IPS-NIHi7 (cell line): ENCODE results near the gene CEP70.
"Not testable (repeated sequence)": the region's sequence is repeated elsewhere in the genome, so short reads cannot be mapped to it uniquely, and the experiment has no call there.

Source experiments
- DNase-seq: peaks from one replicate; pipeline ENCODE4 v3.0.0; 2012; ENCODE audit warnings: mixed read lengths; ENCODE audit errors: extremely low spot score

CEP70 gene

DNA sequence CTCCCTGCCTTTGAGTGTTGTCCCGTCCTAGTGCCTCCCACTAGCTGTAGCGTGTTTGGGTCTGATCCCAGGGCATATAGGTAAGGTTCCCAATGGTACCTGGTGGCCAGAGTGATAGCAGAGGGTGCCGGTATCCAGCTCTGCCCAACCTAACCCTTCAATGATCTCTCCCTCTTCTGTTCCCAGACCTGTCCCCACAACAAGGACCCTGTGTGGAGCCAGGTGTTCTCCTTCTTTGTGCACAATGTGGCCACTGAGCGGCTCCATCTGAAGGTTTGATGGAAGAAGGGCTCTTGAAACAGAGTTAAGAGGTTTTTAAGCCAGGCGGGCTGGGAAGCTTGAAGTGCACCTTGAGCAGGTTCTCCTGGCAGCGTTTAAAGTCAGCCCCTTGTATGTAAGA, 124.2 kb downstream of the CEP70 start:
- no peak for DNase-seq

GRCh38 chr3:138468886-138469285, 125.2 kb downstream of the CEP70 start:
- DNase-seq: no peak

DNA sequence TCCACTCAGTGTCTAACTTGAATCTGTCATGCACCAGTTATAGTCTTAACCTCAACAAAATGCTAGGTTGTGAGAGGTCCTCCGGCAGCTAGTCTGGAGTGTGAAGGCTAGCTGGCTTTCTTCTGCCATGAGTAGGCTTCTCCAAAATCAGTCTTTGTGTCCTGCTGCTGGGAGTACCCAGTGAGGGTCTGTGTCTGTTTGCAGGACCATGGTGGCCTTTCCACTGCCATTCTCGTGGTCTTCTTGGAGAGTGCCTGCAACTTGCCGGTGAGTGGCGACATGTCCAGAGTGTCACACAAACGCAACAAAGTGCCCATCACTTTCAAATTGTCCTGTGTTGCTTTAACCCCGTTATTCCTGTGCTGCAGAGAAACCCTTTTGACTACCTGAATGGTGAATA, 125.6 kb downstream of the CEP70 start:
- DNase-seq: no peak

- DNase-seq: no peak
Observed at GRCh38 chr3:138467931-138468330, 126.1 kb downstream of the CEP70 start.

DNA sequence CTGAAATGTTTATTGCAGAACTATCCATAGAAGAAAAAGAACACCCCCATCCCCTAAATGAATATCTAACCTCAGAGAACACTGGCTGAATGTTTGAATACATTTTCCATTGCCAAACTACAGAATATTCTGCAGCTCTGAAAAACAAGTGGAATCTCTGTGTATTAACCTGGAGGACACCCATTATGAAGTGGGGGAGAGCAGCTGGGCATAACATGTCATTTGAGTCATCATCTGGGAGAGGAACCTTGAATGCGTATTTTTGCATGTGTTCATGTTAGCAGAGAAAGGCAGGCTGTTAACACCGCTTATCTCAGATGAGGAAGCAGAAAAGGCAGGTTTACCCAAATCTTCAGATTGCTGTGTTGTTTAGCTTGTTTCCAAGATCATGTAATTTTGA, 128.1 kb downstream of the CEP70 start:
- no peak for DNase-seq

- no peak for DNase-seq
Observed at GRCh38 chr3:138465451-138465850, 128.6 kb downstream of the CEP70 start.

- DNase-seq: no peak
Observed at GRCh38 chr3:138464491-138464860, 129.6 kb downstream of the CEP70 start.

- no peak for DNase-seq
Observed at GRCh38 chr3:138463724-138464490, 130.2 kb downstream of the CEP70 start.

- no peak for DNase-seq
Observed at GRCh38 chr3:138461896-138462295, 132.2 kb downstream of the CEP70 start.

DNA sequence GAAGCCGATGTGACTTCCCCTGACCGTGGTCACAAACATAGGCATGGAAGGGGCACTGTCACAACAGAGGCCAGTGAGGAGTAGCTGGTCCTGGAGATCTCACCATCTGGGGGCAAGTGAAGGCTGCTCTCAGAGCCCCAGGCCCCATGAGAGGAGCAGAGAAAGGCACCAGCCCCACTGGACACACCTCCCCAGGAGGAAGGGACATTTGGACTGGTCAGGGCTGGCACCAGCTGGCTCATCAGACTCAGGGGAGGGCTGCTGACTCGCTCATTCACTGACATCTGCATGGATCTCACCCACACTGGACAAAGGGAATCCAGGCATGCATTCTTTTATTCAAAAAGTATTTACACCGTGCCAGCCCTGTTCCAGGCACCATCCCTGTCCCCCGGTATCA, 132.8 kb downstream of the CEP70 start:
- no peak for DNase-seq

GRCh38 chr3:138460536-138461205, 133.4 kb downstream of the CEP70 start:
- no peak for DNase-seq

DNA sequence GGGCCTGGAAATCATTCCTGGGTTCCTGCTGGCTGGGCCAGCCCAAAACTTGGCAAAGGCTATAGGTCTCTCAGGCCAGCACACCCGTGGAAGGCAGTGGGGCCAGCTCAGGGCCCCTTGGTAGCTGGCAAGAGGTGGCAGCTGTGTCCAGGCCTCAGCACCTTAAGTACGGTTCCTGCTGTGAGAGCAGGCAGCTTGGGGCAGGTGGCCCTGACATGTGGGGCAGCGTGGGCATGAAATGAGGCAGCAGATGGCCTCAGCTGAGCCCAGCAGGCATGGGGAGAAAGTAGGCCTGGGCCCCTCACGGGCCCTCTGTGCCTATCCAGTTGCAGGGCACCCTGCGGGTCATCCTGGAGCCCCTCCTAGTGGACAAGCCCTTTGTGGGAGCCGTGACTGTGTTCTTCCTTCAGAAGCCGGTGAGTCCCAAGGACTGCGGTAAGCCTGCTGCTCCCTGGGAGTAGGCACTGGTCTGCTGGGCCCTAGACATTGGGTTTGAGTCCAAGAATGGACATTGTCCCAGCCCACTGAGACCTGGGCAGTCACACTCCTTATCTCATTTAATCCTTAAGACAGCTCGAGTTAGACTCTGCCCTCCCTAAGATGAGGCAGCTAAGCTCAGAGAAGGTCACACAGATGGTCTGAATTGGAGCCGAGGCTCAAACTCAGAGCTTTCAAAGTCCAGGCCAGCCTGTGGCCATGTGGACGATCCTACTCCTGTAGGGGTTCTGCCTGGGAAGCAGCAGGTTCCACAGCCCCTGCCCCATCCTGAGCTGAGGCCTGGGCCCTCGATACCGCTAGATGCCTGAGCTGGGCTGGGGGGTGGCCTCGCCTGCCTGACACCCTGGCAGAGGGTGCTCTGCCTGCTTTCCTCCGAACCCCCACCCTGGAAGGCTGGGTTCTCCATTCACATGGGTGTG, 134.2 kb downstream of the CEP70 start:
- DNase-seq: no peak

DNA sequence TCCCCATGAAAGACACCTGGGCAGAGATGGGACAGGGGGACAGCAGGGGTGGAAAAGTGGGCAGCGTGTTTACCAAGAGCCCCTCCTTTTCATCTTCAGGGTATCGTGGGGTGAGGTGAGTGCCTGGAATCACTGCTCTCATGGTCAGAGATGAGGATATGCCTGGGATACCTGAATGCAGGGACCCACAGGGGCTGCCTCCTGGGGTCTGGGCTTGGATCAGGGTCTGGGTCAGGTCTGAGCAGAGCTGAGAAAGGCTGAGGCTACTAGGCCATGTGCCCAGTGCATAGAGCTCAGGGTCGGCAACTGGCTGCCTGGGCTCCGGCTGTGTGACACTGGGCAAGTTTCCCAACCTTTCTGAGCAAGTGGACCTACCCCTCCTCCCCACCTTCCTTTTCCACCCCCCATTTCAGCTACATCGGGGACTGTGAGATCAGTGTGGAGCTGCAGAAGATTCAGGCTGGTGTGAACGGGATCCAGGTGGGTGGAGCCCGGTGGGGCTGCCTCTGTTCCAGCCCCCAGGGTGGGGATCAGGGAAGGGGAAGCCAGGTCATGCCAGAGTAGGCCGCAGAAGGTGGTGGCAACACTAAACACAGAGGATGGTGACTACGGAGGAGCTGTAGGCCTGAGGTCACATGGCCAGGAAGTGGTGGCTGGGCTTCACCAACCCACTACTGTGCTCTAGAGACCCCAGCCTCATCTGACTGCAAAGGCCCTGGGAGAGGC, 135.1 kb downstream of the CEP70 start:
- no peak for DNase-seq

- DNase-seq: no peak
Observed at GRCh38 chr3:138457863-138458735, 136.0 kb downstream of the CEP70 start.

GRCh38 chr3:138456961-138457862, 136.8 kb downstream of the CEP70 start:
- no peak for DNase-seq

GRCh38 chr3:138455801-138456716, 138.0 kb downstream of the CEP70 start:
- no peak for DNase-seq

GRCh38 chr3:138453940-138454339, 140.1 kb downstream of the CEP70 start:
- not testable (repeated sequence) for DNase-seq

GRCh38 chr3:138452436-138452835, 141.6 kb downstream of the CEP70 start:
- DNase-seq: no peak
